ENCODE results near the gene TTC29.
"Not testable (repeated sequence)": the region's sequence is repeated elsewhere in the genome, so short reads cannot be mapped to it uniquely, and the experiment has no call there.

Gene TTC29

DNA sequence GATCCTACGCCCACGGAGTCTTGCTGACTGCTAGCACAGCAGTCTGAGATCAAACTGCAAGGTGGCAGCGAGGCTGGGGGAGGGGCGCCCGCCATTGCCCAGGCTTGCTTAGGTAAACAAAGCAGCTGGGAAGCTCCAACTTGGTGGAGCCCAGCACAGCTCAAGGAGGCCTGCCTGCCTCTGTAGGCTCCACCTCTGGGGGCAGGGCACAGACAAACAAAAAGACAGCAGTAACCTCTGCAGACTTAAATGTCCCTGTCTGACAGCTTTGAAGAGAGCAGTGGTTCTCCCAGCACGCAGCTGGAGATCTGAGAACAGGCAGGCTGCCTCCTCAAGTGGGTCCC lies 281.7 kb downstream of the TTC29 start:
- not testable (repeated sequence) for DNase-seq

DNA sequence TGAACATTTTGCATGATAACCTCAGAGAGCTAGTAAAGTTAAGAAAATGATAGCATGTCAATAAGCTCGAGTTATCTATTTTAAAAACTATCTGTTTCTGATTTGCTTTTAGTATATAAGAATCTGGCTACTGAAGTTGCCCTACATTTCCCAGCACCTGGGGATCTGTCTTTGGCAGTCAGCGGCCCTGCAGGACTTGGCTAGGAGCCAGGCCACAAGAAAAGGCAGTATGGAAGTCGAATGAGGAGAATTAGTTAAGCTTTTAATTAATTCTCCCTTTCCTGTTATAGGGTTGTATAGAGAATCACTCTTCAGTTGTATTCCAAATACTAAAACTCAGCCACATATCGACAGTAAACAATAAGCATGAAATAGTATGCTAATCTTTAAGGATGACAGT lies 284.3 kb downstream of the TTC29 start:
- no peak for DNase-seq

All from CD4-positive, alpha-beta T cell treated with Interleukin-15 for 1 hour (primary cell).